Measurements from ENCODE around the gene CAVIN2.

The CAVIN2 gene

GRCh38 chr2:191824398-191824797 lies 22.5 kb downstream of the CAVIN2 start:
- no peaks in the 10 kb centered on the region for H3K9me3 ChIP-seq (ENCODE audit: control insufficient read depth in 2 of 2, low read length in 2 of 2)
- no peak overlapping the region for H3K4me3 ChIP-seq (ENCODE audit: low read length in 2 of 2)
- H3K36me3 ChIP-seq (ENCODE audit: control insufficient read depth in 2 of 2, insufficient read depth in 2 of 2, low read length in 2 of 2) = no peaks in the 10 kb centered on the region
- no peak overlapping the region for H3K9ac ChIP-seq (ENCODE audit: low read depth in 1 of 2, low read length in 2 of 2)
- no peak overlapping the region for H3K27ac ChIP-seq (ENCODE audit: low read depth in 2 of 2, low read length in 2 of 2)
- no peaks in the 10 kb centered on the region for H3K27me3 ChIP-seq (ENCODE audit: control insufficient read depth in 2 of 2, insufficient read depth in 2 of 2, low read length in 2 of 2)
- no peaks in the 10 kb centered on the region for H3K4me1 ChIP-seq (ENCODE audit: control insufficient read depth in 2 of 2, insufficient read depth in 2 of 2, low read length in 2 of 2)

- H3K36me3 ChIP-seq (ENCODE audit: control insufficient read depth in 2 of 2, insufficient read depth in 2 of 2, low read length in 2 of 2) = no peaks in the 10 kb centered on the region
- no peaks in the 10 kb centered on the region for H3K27me3 ChIP-seq (ENCODE audit: control insufficient read depth in 2 of 2, insufficient read depth in 2 of 2, low read length in 2 of 2)
- H3K9me3 ChIP-seq (ENCODE audit: control insufficient read depth in 2 of 2, low read length in 2 of 2) = no peaks in the 10 kb centered on the region
- H3K9ac ChIP-seq (ENCODE audit: low read depth in 1 of 2, low read length in 2 of 2) = no peak overlapping the region
- no peak overlapping the region for H3K4me3 ChIP-seq (ENCODE audit: low read length in 2 of 2)
- no peaks in the 10 kb centered on the region for H3K4me1 ChIP-seq (ENCODE audit: control insufficient read depth in 2 of 2, insufficient read depth in 2 of 2, low read length in 2 of 2)
- no peak overlapping the region for H3K27ac ChIP-seq (ENCODE audit: low read depth in 2 of 2, low read length in 2 of 2)
Observed at GRCh38 chr2:191821078-191821477, 25.8 kb downstream of the CAVIN2 start.

GRCh38 chr2:191818725-191819350 lies 28.1 kb downstream of the CAVIN2 start:
- no peak overlapping the region for H3K27ac ChIP-seq (ENCODE audit: low read depth in 2 of 2, low read length in 2 of 2)
- H3K4me3 ChIP-seq (ENCODE audit: low read length in 2 of 2) = no peak overlapping the region
- no peaks in the 10 kb centered on the region for H3K4me1 ChIP-seq (ENCODE audit: control insufficient read depth in 2 of 2, insufficient read depth in 2 of 2, low read length in 2 of 2)
- H3K9me3 ChIP-seq (ENCODE audit: control insufficient read depth in 2 of 2, low read length in 2 of 2) = no peaks in the 10 kb centered on the region
- H3K36me3 ChIP-seq (ENCODE audit: control insufficient read depth in 2 of 2, insufficient read depth in 2 of 2, low read length in 2 of 2) = no peaks in the 10 kb centered on the region
- H3K9ac ChIP-seq (ENCODE audit: low read depth in 1 of 2, low read length in 2 of 2) = no peak overlapping the region
- no peaks in the 10 kb centered on the region for H3K27me3 ChIP-seq (ENCODE audit: control insufficient read depth in 2 of 2, insufficient read depth in 2 of 2, low read length in 2 of 2)

- Histone ChIP-seq H3K27ac (ENCODE audit: low read depth in 2 of 2, low read length in 2 of 2) (no peak overlapping the region), H3K27me3 (ENCODE audit: control insufficient read depth in 2 of 2, insufficient read depth in 2 of 2, low read length in 2 of 2) (no peaks in the 10 kb centered on the region), H3K9ac (ENCODE audit: low read depth in 1 of 2, low read length in 2 of 2) (no peak overlapping the region), H3K4me3 (ENCODE audit: low read length in 2 of 2) (no peak overlapping the region), H3K4me1 (ENCODE audit: control insufficient read depth in 2 of 2, insufficient read depth in 2 of 2, low read length in 2 of 2) (no peaks in the 10 kb centered on the region), H3K9me3 (ENCODE audit: control insufficient read depth in 2 of 2, low read length in 2 of 2) (no peaks in the 10 kb centered on the region), H3K36me3 (ENCODE audit: control insufficient read depth in 2 of 2, insufficient read depth in 2 of 2, low read length in 2 of 2) (no peaks in the 10 kb centered on the region)
Observed at GRCh38 chr2:191818133-191818532, 28.8 kb downstream of the CAVIN2 start.

- Histone ChIP-seq H3K27ac (ENCODE audit: low read depth in 2 of 2, low read length in 2 of 2) (no peak overlapping the region), H3K4me1 (ENCODE audit: control insufficient read depth in 2 of 2, insufficient read depth in 2 of 2, low read length in 2 of 2) (no peaks in the 10 kb centered on the region), H3K9me3 (ENCODE audit: control insufficient read depth in 2 of 2, low read length in 2 of 2) (no peaks in the 10 kb centered on the region), H3K36me3 (ENCODE audit: control insufficient read depth in 2 of 2, insufficient read depth in 2 of 2, low read length in 2 of 2) (no peaks in the 10 kb centered on the region), H3K9ac (ENCODE audit: low read depth in 1 of 2, low read length in 2 of 2) (no peak overlapping the region), H3K4me3 (ENCODE audit: low read length in 2 of 2) (no peak overlapping the region), H3K27me3 (ENCODE audit: control insufficient read depth in 2 of 2, insufficient read depth in 2 of 2, low read length in 2 of 2) (no peaks in the 10 kb centered on the region)
Observed at GRCh38 chr2:191815010-191815409, 31.9 kb downstream of the CAVIN2 start.

- Histone ChIP-seq H3K27ac (ENCODE audit: low read depth in 2 of 2, low read length in 2 of 2) (no peak overlapping the region), H3K4me3 (ENCODE audit: low read length in 2 of 2) (no peak overlapping the region), H3K27me3 (ENCODE audit: control insufficient read depth in 2 of 2, insufficient read depth in 2 of 2, low read length in 2 of 2) (no peaks in the 10 kb centered on the region), H3K36me3 (ENCODE audit: control insufficient read depth in 2 of 2, insufficient read depth in 2 of 2, low read length in 2 of 2) (no peaks in the 10 kb centered on the region), H3K4me1 (ENCODE audit: control insufficient read depth in 2 of 2, insufficient read depth in 2 of 2, low read length in 2 of 2) (no peaks in the 10 kb centered on the region), H3K9me3 (ENCODE audit: control insufficient read depth in 2 of 2, low read length in 2 of 2) (no peaks in the 10 kb centered on the region), H3K9ac (ENCODE audit: low read depth in 1 of 2, low read length in 2 of 2) (no peak overlapping the region)
Observed at GRCh38 chr2:191813943-191814342, 32.9 kb downstream of the CAVIN2 start.

GRCh38 chr2:191811807-191812602 lies 34.9 kb downstream of the CAVIN2 start:
- no peaks in the 10 kb centered on the region for H3K36me3 ChIP-seq (ENCODE audit: control insufficient read depth in 2 of 2, insufficient read depth in 2 of 2, low read length in 2 of 2)
- H3K4me1 ChIP-seq (ENCODE audit: control insufficient read depth in 2 of 2, insufficient read depth in 2 of 2, low read length in 2 of 2) = no peaks in the 10 kb centered on the region
- H3K9me3 ChIP-seq (ENCODE audit: control insufficient read depth in 2 of 2, low read length in 2 of 2) = no peaks in the 10 kb centered on the region
- no peak overlapping the region for H3K9ac ChIP-seq (ENCODE audit: low read depth in 1 of 2, low read length in 2 of 2)
- H3K27ac ChIP-seq (ENCODE audit: low read depth in 2 of 2, low read length in 2 of 2) = no peak overlapping the region
- no peak overlapping the region for H3K4me3 ChIP-seq (ENCODE audit: low read length in 2 of 2)
- no peaks in the 10 kb centered on the region for H3K27me3 ChIP-seq (ENCODE audit: control insufficient read depth in 2 of 2, insufficient read depth in 2 of 2, low read length in 2 of 2)

GRCh38 chr2:191806396-191806795 lies 40.5 kb downstream of the CAVIN2 start:
- Histone ChIP-seq H3K4me3 (ENCODE audit: low read length in 2 of 2) (no peak overlapping the region), H3K9ac (ENCODE audit: low read depth in 1 of 2, low read length in 2 of 2) (no peak overlapping the region), H3K36me3 (ENCODE audit: control insufficient read depth in 2 of 2, insufficient read depth in 2 of 2, low read length in 2 of 2) (no peaks in the 10 kb centered on the region), H3K4me1 (ENCODE audit: control insufficient read depth in 2 of 2, insufficient read depth in 2 of 2, low read length in 2 of 2) (no peaks in the 10 kb centered on the region), H3K27ac (ENCODE audit: low read depth in 2 of 2, low read length in 2 of 2) (no peak overlapping the region), H3K9me3 (ENCODE audit: control insufficient read depth in 2 of 2, low read length in 2 of 2) (no peaks in the 10 kb centered on the region), H3K27me3 (ENCODE audit: control insufficient read depth in 2 of 2, insufficient read depth in 2 of 2, low read length in 2 of 2) (no peaks in the 10 kb centered on the region)

GRCh38 chr2:191804766-191805165 lies 42.1 kb downstream of the CAVIN2 start:
- H3K4me3 ChIP-seq (ENCODE audit: low read length in 2 of 2) = no peak overlapping the region
- H3K9ac ChIP-seq (ENCODE audit: low read depth in 1 of 2, low read length in 2 of 2) = no peak overlapping the region
- no peaks in the 10 kb centered on the region for H3K36me3 ChIP-seq (ENCODE audit: control insufficient read depth in 2 of 2, insufficient read depth in 2 of 2, low read length in 2 of 2)
- H3K9me3 ChIP-seq (ENCODE audit: control insufficient read depth in 2 of 2, low read length in 2 of 2) = no peaks in the 10 kb centered on the region
- H3K27me3 ChIP-seq (ENCODE audit: control insufficient read depth in 2 of 2, insufficient read depth in 2 of 2, low read length in 2 of 2) = no peaks in the 10 kb centered on the region
- no peaks in the 10 kb centered on the region for H3K4me1 ChIP-seq (ENCODE audit: control insufficient read depth in 2 of 2, insufficient read depth in 2 of 2, low read length in 2 of 2)
- no peak overlapping the region for H3K27ac ChIP-seq (ENCODE audit: low read depth in 2 of 2, low read length in 2 of 2)

GRCh38 chr2:191803007-191803406 lies 43.9 kb downstream of the CAVIN2 start:
- no peak overlapping the region for H3K9ac ChIP-seq (ENCODE audit: low read depth in 1 of 2, low read length in 2 of 2)
- no peak overlapping the region for H3K27ac ChIP-seq (ENCODE audit: low read depth in 2 of 2, low read length in 2 of 2)
- H3K4me3 ChIP-seq (ENCODE audit: low read length in 2 of 2) = no peak overlapping the region
- H3K9me3 ChIP-seq (ENCODE audit: control insufficient read depth in 2 of 2, low read length in 2 of 2) = no peaks in the 10 kb centered on the region
- H3K27me3 ChIP-seq (ENCODE audit: control insufficient read depth in 2 of 2, insufficient read depth in 2 of 2, low read length in 2 of 2) = no peaks in the 10 kb centered on the region
- H3K4me1 ChIP-seq (ENCODE audit: control insufficient read depth in 2 of 2, insufficient read depth in 2 of 2, low read length in 2 of 2) = no peaks in the 10 kb centered on the region
- H3K36me3 ChIP-seq (ENCODE audit: control insufficient read depth in 2 of 2, insufficient read depth in 2 of 2, low read length in 2 of 2) = no peaks in the 10 kb centered on the region
